ENCODE results near the gene TMEM248.

DNA sequence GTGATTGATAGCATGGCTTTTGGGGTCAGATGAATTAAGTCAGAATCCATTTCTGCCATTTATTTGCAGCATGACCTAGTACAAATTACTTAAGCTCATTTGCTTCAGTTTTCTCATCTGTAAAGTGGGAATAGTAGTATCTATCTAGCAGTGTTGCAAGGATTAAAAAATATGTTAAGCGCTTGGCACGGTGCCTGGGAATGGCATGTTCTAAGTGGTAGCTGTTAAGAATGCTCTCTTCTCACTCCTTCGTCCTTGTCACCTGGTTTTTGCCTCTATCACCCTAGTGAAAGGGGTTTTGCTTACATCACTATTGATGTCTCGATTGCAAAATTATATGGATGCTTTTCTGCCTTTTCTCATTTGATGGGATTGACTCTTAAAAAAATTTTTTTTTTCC lies 7.4 kb downstream of the TMEM248 start:
- TF ChIP-seq CTCF (IDR thresholded peaks at IDR 0.05) (no peak), POLR2A (IDR thresholded peaks at IDR 0.05) (no peak)
